ENCODE results near the gene KRTAP5-3. TPM values are rescaled to one million over a fixed set of nuclear protein-coding genes. Genes with fewer than 3 reads are reported as not detected.
"Not testable (repeated sequence)": the region's sequence is repeated elsewhere in the genome, so short reads cannot be mapped to it uniquely, and the experiment has no call there.

KRTAP5-3 gene
- total RNA-seq, 1 donor from 2014 or later = not detected

- not testable (repeated sequence) for DNase-seq (ENCODE audit: low read depth)
- H3K27me3 ChIP-seq (ENCODE audit: control insufficient read depth, insufficient read depth, low read length) = peaks cover 27% of the 10 kb centered on the region
Measured at GRCh38 chr11:1605923-1606322, 2.3 kb downstream of the KRTAP5-3 start.

GRCh38 chr11:1604711-1605110 lies 3.6 kb downstream of the KRTAP5-3 start:
- no peak for DNase-seq (ENCODE audit: low read depth)
- Histone ChIP-seq H3K4me3 (ENCODE audit: low read depth, low read length) (no peak overlapping the region), H3K27me3 (ENCODE audit: control insufficient read depth, insufficient read depth, low read length) (peaks cover 27% of the 10 kb centered on the region), H3K36me3 (ENCODE audit: control insufficient read depth, insufficient read depth, low read length) (no peaks in the 10 kb centered on the region)
- TF ChIP-seq CTCF (IDR thresholded peaks at IDR 0.05; ENCODE audit: insufficient read depth, low read length, poor library complexity, severe bottlenecking) = no peak

More at GRCh38 chr11:1605923-1606322, 2.3 kb downstream of the KRTAP5-3 start:
- not testable (repeated sequence) for H3K36me3 ChIP-seq (ENCODE audit: control insufficient read depth, insufficient read depth, low read length); H3K4me3 ChIP-seq (ENCODE audit: low read depth, low read length)

- H3K4me3 ChIP-seq (ENCODE audit: low read depth, low read length) = no peak overlapping the region
- no peak for DNase-seq (ENCODE audit: low read depth)
- TF ChIP-seq CTCF (IDR thresholded peaks at IDR 0.05; ENCODE audit: insufficient read depth, low read length, poor library complexity, severe bottlenecking) = no peak
- H3K27me3 ChIP-seq (ENCODE audit: control insufficient read depth, insufficient read depth, low read length) = peaks cover 27% of the 10 kb centered on the region
- H3K36me3 ChIP-seq (ENCODE audit: control insufficient read depth, insufficient read depth, low read length) = no peaks in the 10 kb centered on the region
Measured at GRCh38 chr11:1604181-1604580, 4.1 kb downstream of the KRTAP5-3 start.

- peaks cover 27% of the 10 kb centered on the region for H3K27me3 ChIP-seq (ENCODE audit: control insufficient read depth, insufficient read depth, low read length)
- TF ChIP-seq CTCF (IDR thresholded peaks at IDR 0.05; ENCODE audit: insufficient read depth, low read length, poor library complexity, severe bottlenecking) = no peak
- DNase-seq (ENCODE audit: low read depth) = no peak
- no peak overlapping the region for H3K4me3 ChIP-seq (ENCODE audit: low read depth, low read length)
- no peaks in the 10 kb centered on the region for H3K36me3 ChIP-seq (ENCODE audit: control insufficient read depth, insufficient read depth, low read length)
Measured at GRCh38 chr11:1603629-1604028, 4.6 kb downstream of the KRTAP5-3 start.

GRCh38 chr11:1601663-1602062 lies 6.6 kb downstream of the KRTAP5-3 start:
- H3K4me3 ChIP-seq (ENCODE audit: low read depth, low read length); DNase-seq (ENCODE audit: low read depth); H3K36me3 ChIP-seq (ENCODE audit: control insufficient read depth, insufficient read depth, low read length): not testable (repeated sequence)
- peaks cover 23% of the 10 kb centered on the region for H3K27me3 ChIP-seq (ENCODE audit: control insufficient read depth, insufficient read depth, low read length)

- Histone ChIP-seq H3K36me3 (ENCODE audit: control insufficient read depth, insufficient read depth, low read length) (no peaks in the 10 kb centered on the region), H3K4me3 (ENCODE audit: low read depth, low read length) (no peak overlapping the region), H3K27me3 (ENCODE audit: control insufficient read depth, insufficient read depth, low read length) (peaks cover 22% of the 10 kb centered on the region)
- no peak for DNase-seq (ENCODE audit: low read depth)
- TF ChIP-seq CTCF (IDR thresholded peaks at IDR 0.05; ENCODE audit: insufficient read depth, low read length, poor library complexity, severe bottlenecking) = no peak
Measured at GRCh38 chr11:1600626-1601025, 7.6 kb downstream of the KRTAP5-3 start.

GRCh38 chr11:1598816-1599215 lies 9.4 kb downstream of the KRTAP5-3 start:
- no peaks in the 10 kb centered on the region for H3K36me3 ChIP-seq (ENCODE audit: control insufficient read depth, insufficient read depth, low read length)
- no peak for TF ChIP-seq CTCF (IDR thresholded peaks at IDR 0.05; ENCODE audit: insufficient read depth, low read length, poor library complexity, severe bottlenecking)
- no peak for DNase-seq (ENCODE audit: low read depth)
- no peak overlapping the region for H3K4me3 ChIP-seq (ENCODE audit: low read depth, low read length)
- peaks cover 22% of the 10 kb centered on the region for H3K27me3 ChIP-seq (ENCODE audit: control insufficient read depth, insufficient read depth, low read length)

- not testable (repeated sequence) for H3K36me3 ChIP-seq (ENCODE audit: control insufficient read depth, insufficient read depth, low read length); H3K4me3 ChIP-seq (ENCODE audit: low read depth, low read length); DNase-seq (ENCODE audit: low read depth)
- H3K27me3 ChIP-seq (ENCODE audit: control insufficient read depth, insufficient read depth, low read length) = peaks cover 20% of the 10 kb centered on the region
Measured at GRCh38 chr11:1598406-1598805, 9.9 kb downstream of the KRTAP5-3 start.

Measured in kidney epithelial cell (primary cell).